IMR-90 (cell line): ENCODE data around the gene OSGEP.
"Not testable (repeated sequence)": the region's sequence is repeated elsewhere in the genome, so short reads cannot be mapped to it uniquely, and the experiment has no call there.

Source experiments
- CEBPB ChIP-seq: IDR thresholded peaks from 2 replicates; pipeline ENCODE4 v1.6.1; 2012; ENCODE audit warnings: low read depth, low read length, improper control_type of control experiment
- CTCF ChIP-seq: conservative IDR thresholded peaks from 2 replicates; pipeline ENCODE4 v1.5.1; 2012; ENCODE audit warnings: mild to moderate bottlenecking, low read depth, low read length, improper control_type of control experiment
- ELK1 ChIP-seq: fragments of 150-350 bp; IDR thresholded peaks from 2 replicates; pipeline ENCODE4 v1.6.1; 2016; ENCODE audit warnings: low read depth, mild to moderate bottlenecking, low read length, moderate library complexity, borderline replicate concordance
- FOS ChIP-seq: fragments of 150-350 bp; IDR thresholded peaks from 2 replicates; pipeline ENCODE4 v1.6.1; 2016; ENCODE audit warnings: low read depth, low read length
- MAFK ChIP-seq: IDR thresholded peaks from 2 replicates; pipeline ENCODE4 v1.6.1; 2012; ENCODE audit warnings: low read depth, low read length, improper control_type of control experiment
- MAZ ChIP-seq: IDR thresholded peaks from 2 replicates; pipeline ENCODE4 v1.6.1; 2012; ENCODE audit warnings: low read depth, mild to moderate bottlenecking, low read length, improper control_type of control experiment, moderate library complexity, borderline replicate concordance
- MXI1 ChIP-seq: IDR thresholded peaks from 2 replicates; pipeline ENCODE4 v1.6.1; 2012; ENCODE audit warnings: low read depth, mild to moderate bottlenecking, low read length, moderate library complexity, borderline replicate concordance
- POLR2A ChIP-seq: IDR thresholded peaks from 2 replicates; pipeline ENCODE4 v1.6.1; 2012; ENCODE audit warnings: mild to moderate bottlenecking, low read depth, low read length
- RAD21 ChIP-seq: IDR thresholded peaks from 2 replicates; pipeline ENCODE4 v1.6.1; 2012; ENCODE audit warnings: low read length, improper control_type of control experiment
- RCOR1 ChIP-seq: IDR thresholded peaks from 2 replicates; pipeline ENCODE4 v1.6.1; 2012; ENCODE audit warnings: mild to moderate bottlenecking, low read length, improper control_type of control experiment; ENCODE audit not compliant: insufficient replicate concordance
- RFX5 ChIP-seq: IDR thresholded peaks from 2 replicates; pipeline ENCODE4 v1.8.0; 2012; ENCODE audit warnings: low read depth, mild to moderate bottlenecking, low read length, moderate library complexity
- SMC3 ChIP-seq: fragments of 150-350 bp; IDR thresholded peaks from 2 replicates; pipeline ENCODE4 v1.6.1; 2016; ENCODE audit warnings: low read depth, mild to moderate bottlenecking, antibody characterized with exemption, low read length, moderate library complexity
- USF2 ChIP-seq: fragments of 150-350 bp; IDR thresholded peaks from 2 replicates; pipeline ENCODE4 v1.6.1; 2017; ENCODE audit warnings: mild to moderate bottlenecking, antibody characterized with exemption, low read length, low read depth

- not testable (repeated sequence) for TF ChIP-seq SMC3, USF2, CTCF, RFX5, RAD21, POLR2A, CEBPB, MXI1, MAFK, FOS, MAZ, RCOR1, ELK1
These were observed 1.8 kb downstream of the OSGEP start for GRCh38 chr14:20452831-20453230.
